Measurements from ENCODE around the gene PLAC8L1. TPM values are rescaled to one million over a fixed set of nuclear protein-coding genes. Genes with fewer than 3 reads are reported as not detected.
A peak's percentile ranks its signal among the peaks of the same experiment; 100 is the strongest.

The PLAC8L1 gene
- total RNA-seq, 2 experiments from 2014 or later = 0.28 to 2.1 TPM

DNA sequence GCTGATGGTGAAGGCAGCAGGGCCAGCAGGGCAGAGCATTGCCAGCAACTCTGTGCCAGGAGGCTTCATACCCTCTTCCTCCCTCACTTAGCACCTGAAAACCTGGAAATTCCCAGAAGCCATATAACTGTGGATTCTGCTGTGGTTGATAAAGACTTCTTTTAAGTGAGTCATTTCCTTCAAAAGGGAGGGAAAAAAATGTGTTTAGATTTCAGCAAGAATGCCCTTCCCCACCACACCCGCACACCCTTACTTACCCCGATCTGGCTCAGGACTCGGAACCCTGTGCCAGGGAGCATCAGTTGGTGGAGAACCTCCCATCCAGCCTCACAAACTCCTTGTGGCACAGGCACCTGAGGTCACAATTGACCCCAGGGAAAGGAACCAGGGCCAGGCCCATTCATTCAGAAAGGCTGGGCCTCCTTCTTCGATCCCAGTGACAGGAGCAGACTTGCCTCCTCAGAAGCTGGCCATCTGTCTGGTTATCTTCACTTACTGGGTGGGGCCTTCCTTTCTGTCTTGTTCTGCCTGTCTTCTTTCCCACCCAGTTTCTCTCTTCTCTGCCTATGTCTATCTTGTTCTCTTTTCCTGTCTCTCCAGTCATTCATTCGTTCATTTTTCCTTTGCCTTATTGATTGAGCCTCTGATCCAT, 62.6 kb downstream of the PLAC8L1 start:
- BruUV-seq (replicated peaks) = no TSS peak
- H2AFZ ChIP-seq (ENCODE audit: low read length) = no peak overlapping the region
- no peaks in the 10 kb centered on the region for H3K36me3 ChIP-seq (ENCODE audit: insufficient read depth, low read length)
- no peaks in the 10 kb centered on the region for H3K9me2 ChIP-seq (ENCODE audit: insufficient read depth, low read length)
- H3K27ac ChIP-seq (ENCODE audit: low read depth, low read length, poor library complexity, severe bottlenecking) = no peak overlapping the region
- H3K9me3 ChIP-seq (ENCODE audit: low read length) = no peaks in the 10 kb centered on the region
- intact Hi-C loops (cut with micrococcal nuclease; ENCODE audit: unreplicated experiment) = no loop called here
- H3K4me1 ChIP-seq (ENCODE audit: insufficient read depth, low read length, poor library complexity, severe bottlenecking) = no peaks in the 10 kb centered on the region
- DNase-seq (ENCODE audit: low spot score) = no peak
- no peak overlapping the region for H3K4me2 ChIP-seq (ENCODE audit: low read length)
- no peak for TF ChIP-seq EZH2phosphoT487 (IDR thresholded peaks at IDR 0.05; ENCODE audit: borderline replicate concordance, low read depth, low read length)
- TF ChIP-seq, protein P1, sequence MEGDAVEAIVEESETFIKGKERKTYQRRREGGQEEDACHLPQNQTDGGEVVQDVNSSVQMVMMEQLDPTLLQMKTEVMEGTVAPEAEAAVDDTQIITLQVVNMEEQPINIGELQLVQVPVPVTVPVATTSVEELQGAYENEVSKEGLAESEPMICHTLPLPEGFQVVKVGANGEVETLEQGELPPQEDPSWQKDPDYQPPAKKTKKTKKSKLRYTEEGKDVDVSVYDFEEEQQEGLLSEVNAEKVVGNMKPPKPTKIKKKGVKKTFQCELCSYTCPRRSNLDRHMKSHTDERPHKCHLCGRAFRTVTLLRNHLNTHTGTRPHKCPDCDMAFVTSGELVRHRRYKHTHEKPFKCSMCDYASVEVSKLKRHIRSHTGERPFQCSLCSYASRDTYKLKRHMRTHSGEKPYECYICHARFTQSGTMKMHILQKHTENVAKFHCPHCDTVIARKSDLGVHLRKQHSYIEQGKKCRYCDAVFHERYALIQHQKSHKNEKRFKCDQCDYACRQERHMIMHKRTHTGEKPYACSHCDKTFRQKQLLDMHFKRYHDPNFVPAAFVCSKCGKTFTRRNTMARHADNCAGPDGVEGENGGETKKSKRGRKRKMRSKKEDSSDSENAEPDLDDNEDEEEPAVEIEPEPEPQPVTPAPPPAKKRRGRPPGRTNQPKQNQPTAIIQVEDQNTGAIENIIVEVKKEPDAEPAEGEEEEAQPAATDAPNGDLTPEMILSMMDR (conservative IDR thresholded peaks at IDR 0.05; ENCODE audit: low read length) = no peak
- POLR2A ChIA-PET = no interaction called here
- H3K4me3 ChIP-seq (ENCODE audit: low read depth, low read length, poor library complexity, severe bottlenecking) = no peak overlapping the region
- CTCF ChIA-PET (ENCODE audit: unreplicated experiment) = no interaction called here
- H4K20me1 ChIP-seq (ENCODE audit: insufficient read depth, low read length) = no peaks in the 10 kb centered on the region
- H3K79me2 ChIP-seq (ENCODE audit: insufficient read depth, low read depth, low read length) = no peaks in the 10 kb centered on the region

DNA sequence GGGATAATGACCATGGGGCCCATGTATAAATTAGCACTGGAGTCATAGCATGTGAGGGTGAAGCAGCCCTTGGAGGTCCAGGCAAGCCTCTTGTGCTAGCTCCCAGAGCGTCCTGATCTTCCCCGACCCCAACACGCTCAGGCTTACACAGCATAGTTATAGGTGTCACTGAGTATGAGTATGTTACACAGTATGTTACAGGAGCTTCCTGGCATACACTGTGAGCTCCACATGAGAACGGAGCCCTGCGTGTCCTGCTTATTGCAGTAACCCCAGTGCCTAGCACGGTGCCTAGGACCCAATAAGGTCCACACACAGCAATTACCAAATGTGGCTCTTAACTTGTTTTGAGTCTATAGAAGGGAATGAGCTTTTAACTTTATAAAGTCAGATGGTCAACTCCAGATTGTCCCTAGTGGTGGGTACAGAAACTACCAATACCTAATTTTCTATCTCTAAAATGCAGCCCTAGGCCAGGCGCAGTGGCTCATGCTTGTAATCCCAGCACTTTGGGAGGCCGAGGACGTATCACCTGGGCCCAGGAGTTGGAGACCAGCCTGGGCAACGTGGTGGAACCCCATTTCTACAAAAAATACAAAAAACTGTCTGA, 64.1 kb downstream of the PLAC8L1 start:
- Histone ChIP-seq H3K79me2 (ENCODE audit: insufficient read depth, low read depth, low read length) (no peaks in the 10 kb centered on the region), H3K36me3 (ENCODE audit: insufficient read depth, low read length) (no peaks in the 10 kb centered on the region), H3K4me2 (ENCODE audit: low read length) (no peak overlapping the region), H3K9me2 (ENCODE audit: insufficient read depth, low read length) (no peaks in the 10 kb centered on the region), H3K4me1 (ENCODE audit: insufficient read depth, low read length, poor library complexity, severe bottlenecking) (no peaks in the 10 kb centered on the region), H3K4me3 (ENCODE audit: low read depth, low read length, poor library complexity, severe bottlenecking) (no peak overlapping the region), H3K27ac (ENCODE audit: low read depth, low read length, poor library complexity, severe bottlenecking) (no peak overlapping the region), H3K9me3 (ENCODE audit: low read length) (no peaks in the 10 kb centered on the region), H2AFZ (ENCODE audit: low read length) (no peak overlapping the region), H4K20me1 (ENCODE audit: insufficient read depth, low read length) (no peaks in the 10 kb centered on the region)
- ChIA-PET CTCF (ENCODE audit: unreplicated experiment) (no interaction called here), POLR2A (interaction anchor here (0.7 kb wide), 1 partner anchor 25 kb away, joined by 3 read pairs; no protein-coding TSS in a partner anchor)
- intact Hi-C loops (cut with micrococcal nuclease; ENCODE audit: unreplicated experiment) = no loop called here
- DNase-seq (ENCODE audit: low spot score) = no peak
- no TSS peak for BruUV-seq (replicated peaks)
- TF ChIP-seq, protein P1 (conservative IDR thresholded peaks at IDR 0.05; ENCODE audit: low read length) = peak; percentile 68
- no peak for TF ChIP-seq EZH2phosphoT487 (IDR thresholded peaks at IDR 0.05; ENCODE audit: borderline replicate concordance, low read depth, low read length)

DNA sequence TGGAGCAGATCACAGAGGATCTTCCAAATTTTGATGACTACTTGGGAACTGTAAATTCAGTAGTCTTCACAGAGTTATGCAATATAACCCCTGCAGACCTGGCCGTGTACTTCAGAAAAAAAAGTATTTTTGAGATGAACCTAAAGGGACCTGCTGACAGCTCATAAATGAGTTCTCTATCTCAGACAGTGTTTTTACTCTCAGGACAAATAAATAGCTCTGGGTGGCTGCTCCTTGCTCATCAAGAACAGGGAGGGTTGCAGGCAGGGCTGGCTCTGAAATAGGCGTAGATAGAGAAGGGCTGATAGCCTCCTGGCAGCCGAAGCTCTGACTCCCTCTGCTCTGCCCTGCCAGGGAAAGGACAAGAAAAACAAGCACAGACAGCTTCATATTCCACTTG, 64.8 kb downstream of the PLAC8L1 start:
- Histone ChIP-seq H2AFZ (ENCODE audit: low read length) (no peak overlapping the region), H3K4me1 (ENCODE audit: insufficient read depth, low read length, poor library complexity, severe bottlenecking) (no peaks in the 10 kb centered on the region), H3K9me3 (ENCODE audit: low read length) (no peaks in the 10 kb centered on the region), H4K20me1 (ENCODE audit: insufficient read depth, low read length) (no peaks in the 10 kb centered on the region), H3K4me3 (ENCODE audit: low read depth, low read length, poor library complexity, severe bottlenecking) (no peak overlapping the region), H3K9me2 (ENCODE audit: insufficient read depth, low read length) (no peaks in the 10 kb centered on the region), H3K36me3 (ENCODE audit: insufficient read depth, low read length) (no peaks in the 10 kb centered on the region), H3K4me2 (ENCODE audit: low read length) (no peak overlapping the region), H3K27ac (ENCODE audit: low read depth, low read length, poor library complexity, severe bottlenecking) (no peak overlapping the region), H3K79me2 (ENCODE audit: insufficient read depth, low read depth, low read length) (no peaks in the 10 kb centered on the region)
- BruUV-seq (replicated peaks) = no TSS peak
- TF ChIP-seq EZH2phosphoT487 (IDR thresholded peaks at IDR 0.05; ENCODE audit: borderline replicate concordance, low read depth, low read length) = no peak
- TF ChIP-seq, protein P1 (conservative IDR thresholded peaks at IDR 0.05; ENCODE audit: low read length) = no peak
- intact Hi-C loops (cut with micrococcal nuclease; ENCODE audit: unreplicated experiment) = no loop called here
- CTCF ChIA-PET (ENCODE audit: unreplicated experiment) = no interaction called here
- POLR2A ChIA-PET = no interaction called here
- DNase-seq (ENCODE audit: low spot score) = no peak
